BJ (cell line): ENCODE results near the gene ARHGAP21. TPM values are rescaled to one million over a fixed set of nuclear protein-coding genes. Genes with fewer than 3 reads are reported as not detected.

Source experiments
- CTCF ChIA-PET: fragments of 350-600 bp; formaldehyde crosslinking; extraction: SDS; loops from one replicate; lab custom pipeline; 2021; ENCODE audit warnings: antibody characterized with exemption, inconsistent platforms; lab: Yijun Ruan, JAX
- POLR2A ChIA-PET: fragments of 300-600 bp; sonication (Branson Sonifier 250); formaldehyde crosslinking; extraction: SDS; loops from one replicate; lab custom pipeline; 2021; ENCODE audit warnings: antibody characterized with exemption; lab: Charles Lee
- DNase-seq: peaks from one replicate; pipeline ENCODE4 v3.0.0-alpha.2; 2011; ENCODE audit warnings: low read depth
- H3K27me3 ChIP-seq: 2 replicates; pipeline ENCODE4 v1.6.0; 2011; ENCODE audit warnings: low read length; ENCODE audit not compliant: control insufficient read depth, insufficient read depth
- H3K36me3 ChIP-seq: 2 replicates; pipeline ENCODE4 v1.5.1; 2011; ENCODE audit warnings: low read length; ENCODE audit not compliant: control insufficient read depth, insufficient read depth
- H3K4me3 ChIP-seq: 2 replicates; pipeline ENCODE4 v1.5.1; 2011; ENCODE audit warnings: low read depth, mild to moderate bottlenecking, control low read depth, low read length
- polyA plus RNA-seq: library from polyadenylated mRNA; depleted of rRNA; stranded (reverse); fragments of >200 nt; gene quantifications from 2 replicates; pipeline ENCODE4 v1.2.3, GENCODE V29; 2011
- TF ChIP-seq, protein P1 (sequence below): IDR thresholded peaks from 2 replicates; pipeline ENCODE4 v1.5.1; 2011; ENCODE audit warnings: low read depth, mild to moderate bottlenecking, control low read depth, inconsistent platforms, low read length, moderate library complexity; ENCODE audit not compliant: insufficient read depth

Gene ARHGAP21
- polyA plus RNA-seq, 1 experiment, result 75.8 TPM

DNA sequence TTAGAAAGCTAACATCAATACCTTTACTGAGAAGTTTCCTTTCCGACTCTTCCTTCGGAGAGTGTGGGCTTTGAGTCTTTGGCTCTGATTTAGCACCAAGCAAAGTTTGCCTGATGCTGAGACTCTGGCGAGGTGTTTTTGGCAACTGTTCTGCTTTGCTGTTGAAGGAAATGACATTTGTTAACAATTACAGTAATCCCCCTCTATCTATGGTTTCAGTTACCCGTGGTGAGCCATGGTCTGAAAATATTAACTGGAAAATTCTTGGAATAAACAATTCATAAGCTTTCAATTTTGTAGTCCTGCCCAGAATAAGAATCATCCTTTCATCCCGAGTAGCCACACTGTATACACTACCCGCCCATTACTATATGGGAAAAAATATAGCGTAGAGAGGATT, 126.3 kb downstream of the ARHGAP21 start:
- ChIA-PET POLR2A (no interaction called here), CTCF (interaction anchor here (0.6 kb wide), 1 partner anchor 237 kb away, joined by 3 read pairs; no protein-coding TSS in a partner anchor)
- peaks cover 7% of the 10 kb centered on the region for H3K36me3 ChIP-seq
- TF ChIP-seq, protein P1, sequence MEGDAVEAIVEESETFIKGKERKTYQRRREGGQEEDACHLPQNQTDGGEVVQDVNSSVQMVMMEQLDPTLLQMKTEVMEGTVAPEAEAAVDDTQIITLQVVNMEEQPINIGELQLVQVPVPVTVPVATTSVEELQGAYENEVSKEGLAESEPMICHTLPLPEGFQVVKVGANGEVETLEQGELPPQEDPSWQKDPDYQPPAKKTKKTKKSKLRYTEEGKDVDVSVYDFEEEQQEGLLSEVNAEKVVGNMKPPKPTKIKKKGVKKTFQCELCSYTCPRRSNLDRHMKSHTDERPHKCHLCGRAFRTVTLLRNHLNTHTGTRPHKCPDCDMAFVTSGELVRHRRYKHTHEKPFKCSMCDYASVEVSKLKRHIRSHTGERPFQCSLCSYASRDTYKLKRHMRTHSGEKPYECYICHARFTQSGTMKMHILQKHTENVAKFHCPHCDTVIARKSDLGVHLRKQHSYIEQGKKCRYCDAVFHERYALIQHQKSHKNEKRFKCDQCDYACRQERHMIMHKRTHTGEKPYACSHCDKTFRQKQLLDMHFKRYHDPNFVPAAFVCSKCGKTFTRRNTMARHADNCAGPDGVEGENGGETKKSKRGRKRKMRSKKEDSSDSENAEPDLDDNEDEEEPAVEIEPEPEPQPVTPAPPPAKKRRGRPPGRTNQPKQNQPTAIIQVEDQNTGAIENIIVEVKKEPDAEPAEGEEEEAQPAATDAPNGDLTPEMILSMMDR, result no peak
- no peaks in the 10 kb centered on the region for H3K27me3 ChIP-seq
- no peak for DNase-seq
- H3K4me3 ChIP-seq, result no peak overlapping the region

DNA sequence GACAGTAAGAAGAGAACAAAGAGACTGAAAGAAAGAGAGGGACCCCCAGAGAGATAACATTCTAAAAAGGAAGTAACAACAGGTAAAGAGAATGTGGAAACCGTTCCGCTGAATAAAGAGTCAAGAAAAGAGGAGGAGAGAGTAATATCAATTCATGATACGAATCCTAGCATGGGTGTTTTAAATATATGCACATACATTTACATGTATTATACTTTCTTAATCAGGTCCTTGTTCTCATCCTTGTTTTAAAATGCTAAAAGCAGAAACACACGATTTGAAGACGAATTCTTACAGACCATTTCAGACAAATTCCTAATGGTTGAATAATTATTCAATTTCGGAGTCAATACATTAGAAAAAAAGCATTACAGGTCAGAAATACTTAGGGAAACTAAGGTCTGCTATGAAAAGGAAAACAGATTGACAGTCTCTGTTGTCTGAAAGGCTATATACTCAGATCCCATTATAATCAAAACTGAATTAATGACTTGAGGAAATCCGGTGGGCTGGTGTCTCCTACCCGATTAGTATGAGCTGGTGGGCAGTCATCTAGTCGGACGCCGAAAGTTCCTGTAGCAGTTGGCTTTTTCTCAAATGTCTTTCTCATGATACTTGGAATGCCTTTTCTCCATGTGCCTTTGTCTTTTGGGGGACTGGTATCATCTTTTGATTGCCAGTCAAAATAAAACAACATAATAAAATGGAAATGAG, 127.3 kb downstream of the ARHGAP21 start:
- ChIA-PET CTCF (no interaction called here), POLR2A (no interaction called here)
- Histone ChIP-seq H3K27me3 (no peaks in the 10 kb centered on the region), H3K4me3 (no peak overlapping the region), H3K36me3 (peaks cover 7% of the 10 kb centered on the region)
- TF ChIP-seq, protein P1, result no peak
- no peak for DNase-seq

DNA sequence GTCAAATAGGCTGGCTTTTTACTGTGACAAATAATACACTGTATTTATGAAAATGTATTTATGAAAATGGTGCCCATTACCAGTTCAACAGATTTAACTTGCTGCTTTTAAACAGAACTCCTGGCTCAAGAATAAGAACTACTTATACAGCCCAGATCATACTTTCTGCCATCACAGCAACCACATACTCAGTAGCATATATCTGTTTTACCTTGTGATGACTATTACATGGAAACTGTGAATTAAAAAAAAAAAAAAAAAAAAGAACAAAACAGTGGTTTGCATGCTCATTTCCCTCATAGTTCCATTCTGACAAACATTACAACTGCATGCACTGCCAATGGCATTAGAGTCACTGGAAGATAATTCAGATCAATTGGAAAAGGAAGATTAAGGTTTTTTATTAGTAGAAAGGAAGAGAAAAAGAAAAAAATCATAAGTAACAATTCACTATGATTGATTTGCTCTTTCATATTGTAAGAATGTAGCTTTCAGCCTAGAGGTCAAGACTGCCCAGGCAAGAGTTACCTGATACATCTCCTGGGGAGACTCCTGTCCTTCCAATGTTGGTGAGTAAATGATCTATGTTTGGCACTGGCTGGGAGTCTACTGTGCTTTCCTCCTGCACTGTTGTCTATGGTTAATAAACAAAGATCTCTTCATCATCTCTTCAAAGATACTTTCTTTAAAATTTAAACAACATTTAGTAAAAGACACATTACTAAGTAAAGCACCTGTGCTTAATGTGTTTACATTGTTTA, 132.8 kb downstream of the ARHGAP21 start:
- peaks cover 5% of the 10 kb centered on the region for H3K36me3 ChIP-seq
- ChIA-PET CTCF (interaction anchor here (1.2 kb wide), 1 partner anchor 636 kb away, joined by 4 read pairs; no protein-coding TSS in a partner anchor), POLR2A (no interaction called here)
- H3K27me3 ChIP-seq, result no peaks in the 10 kb centered on the region
- TF ChIP-seq, protein P1, result no peak
- DNase-seq, result no peak
- no peak overlapping the region for H3K4me3 ChIP-seq

DNA sequence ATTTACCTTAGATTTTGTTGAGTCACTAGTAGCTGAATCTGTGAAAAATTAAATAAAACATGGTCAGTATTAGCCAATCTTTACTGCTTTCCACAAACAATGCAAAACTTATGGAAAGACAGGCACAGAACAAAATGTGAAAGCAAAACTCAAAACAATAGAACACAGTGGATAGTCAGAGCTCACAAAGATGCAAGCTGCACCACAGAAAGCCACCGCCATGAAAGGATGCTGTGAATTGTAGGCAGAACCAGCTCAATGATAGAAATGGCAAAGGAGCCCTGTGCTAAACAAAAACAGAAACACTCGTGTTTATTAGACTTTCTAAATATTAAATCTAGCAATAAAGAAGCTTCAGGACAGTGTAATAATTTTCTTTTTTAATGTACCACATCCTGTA, 134.4 kb downstream of the ARHGAP21 start:
- H3K4me3 ChIP-seq, result no peak overlapping the region
- POLR2A ChIA-PET, result no interaction called here
- H3K27me3 ChIP-seq, result no peaks in the 10 kb centered on the region
- peaks cover 4% of the 10 kb centered on the region for H3K36me3 ChIP-seq
- TF ChIP-seq, protein P1, result no peak
- DNase-seq, result no peak
- CTCF ChIA-PET, result interaction anchor here (1.2 to 1.4 kb wide), 2 partner anchors 15 to 637 kb away, joined by 3 to 4 read pairs; no protein-coding TSS in a partner anchor

DNA sequence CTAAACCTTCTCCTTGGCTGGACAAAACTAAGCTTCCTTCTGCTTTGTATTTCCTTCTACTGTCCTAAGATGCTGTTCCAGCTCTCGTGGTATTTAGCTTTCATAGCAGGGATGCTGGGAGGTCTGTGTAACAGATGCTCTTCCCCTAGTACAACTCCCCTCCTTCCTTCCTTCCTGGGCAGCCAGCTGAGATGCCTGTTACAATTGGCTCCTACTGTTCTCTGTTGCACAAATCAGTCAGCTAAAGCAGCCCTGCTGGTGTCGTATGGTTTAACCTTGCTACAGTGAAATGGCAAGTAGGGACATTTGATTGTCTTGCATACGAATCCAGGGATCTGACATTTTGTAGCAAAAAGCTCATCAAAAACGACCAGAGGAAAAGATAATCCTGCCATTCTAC, 143.8 kb downstream of the ARHGAP21 start:
- DNase-seq, result no peak
- ChIA-PET POLR2A (no interaction called here), CTCF (interaction anchor here (0.8 to 2.3 kb wide), 3 partner anchors 14 to 46 kb away, joined by 3 to 7 read pairs (median 4); no protein-coding TSS in a partner anchor)
- Histone ChIP-seq H3K4me3 (no peak overlapping the region), H3K36me3 (no peaks in the 10 kb centered on the region; the same call in 1 of the 2 replicates), H3K27me3 (no peaks in the 10 kb centered on the region)
- TF ChIP-seq, protein P1, result no peak
